ENCODE measurements around the gene ARPC2.

DNA sequence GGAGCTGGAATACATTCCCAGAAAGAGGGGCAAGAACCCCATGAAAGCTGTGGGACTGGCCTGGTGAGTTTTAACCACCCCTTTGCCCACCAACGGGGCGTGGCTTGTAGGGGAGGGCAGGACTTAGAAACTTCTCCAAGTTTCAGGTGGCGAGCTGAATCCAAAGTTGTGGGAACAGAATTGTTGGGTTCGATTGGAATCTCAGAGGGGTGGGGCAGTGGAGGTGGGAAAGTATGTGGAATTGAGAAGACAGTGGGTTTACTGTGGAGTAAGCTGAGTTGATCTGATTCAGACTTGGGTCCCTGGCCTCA is 54.5 kb downstream of the ARPC2 start:
- TF ChIP-seq, protein P1, sequence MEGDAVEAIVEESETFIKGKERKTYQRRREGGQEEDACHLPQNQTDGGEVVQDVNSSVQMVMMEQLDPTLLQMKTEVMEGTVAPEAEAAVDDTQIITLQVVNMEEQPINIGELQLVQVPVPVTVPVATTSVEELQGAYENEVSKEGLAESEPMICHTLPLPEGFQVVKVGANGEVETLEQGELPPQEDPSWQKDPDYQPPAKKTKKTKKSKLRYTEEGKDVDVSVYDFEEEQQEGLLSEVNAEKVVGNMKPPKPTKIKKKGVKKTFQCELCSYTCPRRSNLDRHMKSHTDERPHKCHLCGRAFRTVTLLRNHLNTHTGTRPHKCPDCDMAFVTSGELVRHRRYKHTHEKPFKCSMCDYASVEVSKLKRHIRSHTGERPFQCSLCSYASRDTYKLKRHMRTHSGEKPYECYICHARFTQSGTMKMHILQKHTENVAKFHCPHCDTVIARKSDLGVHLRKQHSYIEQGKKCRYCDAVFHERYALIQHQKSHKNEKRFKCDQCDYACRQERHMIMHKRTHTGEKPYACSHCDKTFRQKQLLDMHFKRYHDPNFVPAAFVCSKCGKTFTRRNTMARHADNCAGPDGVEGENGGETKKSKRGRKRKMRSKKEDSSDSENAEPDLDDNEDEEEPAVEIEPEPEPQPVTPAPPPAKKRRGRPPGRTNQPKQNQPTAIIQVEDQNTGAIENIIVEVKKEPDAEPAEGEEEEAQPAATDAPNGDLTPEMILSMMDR (conservative IDR thresholded peaks at IDR 0.05; ENCODE audit: low read depth, low read length) = no peak
- no peak for TF ChIP-seq EZH2phosphoT487 (IDR thresholded peaks at IDR 0.05; ENCODE audit: borderline replicate concordance, low read length)
